ENCODE results near the gene IKBKE.

The IKBKE gene

DNA sequence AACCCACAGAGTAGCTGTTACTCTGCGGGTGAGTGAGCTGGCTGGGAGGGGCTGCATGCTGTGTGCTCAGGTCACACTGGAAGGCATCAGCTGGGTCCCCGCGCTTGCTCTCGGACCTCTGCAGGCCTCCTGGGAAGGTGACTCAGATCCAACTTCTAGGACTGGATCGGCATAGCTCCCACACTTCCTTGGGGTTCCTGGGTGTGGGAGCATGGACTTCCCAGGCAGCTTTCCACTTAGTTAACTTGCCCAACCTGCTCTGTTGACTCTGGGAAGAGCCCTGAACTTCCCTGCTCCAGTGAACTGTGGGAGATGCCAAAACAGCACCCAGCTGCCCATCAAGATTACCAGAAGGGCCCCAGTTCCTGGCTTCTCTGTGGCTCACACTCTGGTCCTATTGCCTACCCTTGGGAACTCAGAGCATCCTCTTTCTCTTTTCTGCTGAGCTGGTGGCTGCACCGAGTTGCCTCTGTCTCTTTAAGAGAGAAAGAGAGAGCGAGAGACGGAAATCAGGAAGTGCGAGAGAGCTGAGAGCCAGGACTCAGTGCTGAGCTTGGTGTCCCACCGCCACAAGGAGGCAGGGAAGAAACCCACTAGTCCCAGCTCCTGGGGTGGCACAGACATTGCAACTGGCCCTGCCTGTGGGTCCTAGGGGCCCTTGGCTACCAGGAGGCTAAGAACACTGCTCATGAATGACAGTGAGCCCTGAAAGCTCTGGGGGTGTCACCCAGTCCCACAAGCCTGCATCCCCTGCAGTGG is at the start of gene IKBKE:
Gene IKBKE, plus strand, starts transcription at position 544 of the 759 bp plus-strand sequence. CDS start 2,752 bp downstream, outside the sequence.
- peak within 1 kb of the TSS; percentile 54 for H3K27ac ChIP-seq (ENCODE audit: poor library complexity, severe bottlenecking)
- peaks cover 16% of the 10 kb centered on the region for H3K4me1 ChIP-seq (ENCODE audit: insufficient read depth, poor library complexity, severe bottlenecking)
- H3K9me3 ChIP-seq (ENCODE audit: severe bottlenecking), result no peaks in the 10 kb centered on the region
- ATAC-seq (ENCODE audit: low read depth) (peak; percentile 73), DNase-seq (ENCODE audit: low spot score) (no peak)
- H3K36me3 ChIP-seq (ENCODE audit: low read depth), result no peaks in the 10 kb centered on the region
- H3K27me3 ChIP-seq (ENCODE audit: insufficient read depth, poor library complexity, severe bottlenecking), result no peaks in the 10 kb centered on the region
- peak within 1 kb of the TSS; percentile 44 for H3K4me3 ChIP-seq (ENCODE audit: severe bottlenecking)
- no peak for TF ChIP-seq CTCF (IDR thresholded peaks at IDR 0.05; ENCODE audit: poor library complexity, severe bottlenecking)

DNA sequence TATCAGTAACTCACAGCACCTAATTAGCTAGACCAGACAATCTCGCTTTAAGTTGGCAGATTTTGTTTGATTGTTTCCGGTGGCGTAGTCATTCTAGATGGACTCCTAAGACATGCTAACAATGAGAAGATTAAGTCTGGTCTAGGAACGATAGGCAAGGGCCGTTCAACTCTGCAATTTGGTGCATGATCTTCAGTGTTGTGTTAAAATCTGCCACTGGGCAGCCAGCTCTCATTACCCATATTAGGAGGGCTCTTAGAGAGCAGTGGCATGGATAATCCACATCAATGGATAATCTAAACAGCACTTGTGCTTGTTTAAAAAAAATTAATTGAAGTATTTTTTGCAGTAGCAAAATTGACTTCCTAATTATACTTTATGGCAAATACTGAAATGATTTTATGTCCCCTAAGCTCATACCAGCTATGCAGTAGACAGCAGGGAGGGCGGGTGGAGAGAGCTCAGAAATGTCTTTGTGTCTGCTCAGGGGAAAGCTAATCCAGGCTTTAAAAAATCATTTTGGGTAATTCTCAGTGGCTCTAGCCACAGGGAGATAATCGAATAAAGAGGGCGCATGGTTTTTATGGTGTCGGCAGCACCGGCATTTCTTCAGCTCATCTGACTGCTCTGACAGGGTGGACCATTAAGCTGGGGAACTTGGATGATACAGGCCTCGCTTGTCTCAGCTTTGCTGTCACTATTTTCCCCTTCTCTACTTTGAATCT is 48.5 kb upstream of the IKBKE start:
- Histone ChIP-seq H3K27ac (ENCODE audit: poor library complexity, severe bottlenecking) (no peak overlapping the region), H3K27me3 (ENCODE audit: insufficient read depth, poor library complexity, severe bottlenecking) (no peaks in the 10 kb centered on the region), H3K4me1 (ENCODE audit: insufficient read depth, poor library complexity, severe bottlenecking) (peaks cover 14% of the 10 kb centered on the region), H3K36me3 (ENCODE audit: low read depth) (peaks cover 48% of the 10 kb centered on the region), H3K9me3 (ENCODE audit: severe bottlenecking) (no peaks in the 10 kb centered on the region), H3K4me3 (ENCODE audit: severe bottlenecking) (no peak overlapping the region)
- no peak for DNase-seq (ENCODE audit: low spot score)
- ATAC-seq (ENCODE audit: low read depth), result no peak
- no peak for TF ChIP-seq CTCF (IDR thresholded peaks at IDR 0.05; ENCODE audit: poor library complexity, severe bottlenecking)

DNA sequence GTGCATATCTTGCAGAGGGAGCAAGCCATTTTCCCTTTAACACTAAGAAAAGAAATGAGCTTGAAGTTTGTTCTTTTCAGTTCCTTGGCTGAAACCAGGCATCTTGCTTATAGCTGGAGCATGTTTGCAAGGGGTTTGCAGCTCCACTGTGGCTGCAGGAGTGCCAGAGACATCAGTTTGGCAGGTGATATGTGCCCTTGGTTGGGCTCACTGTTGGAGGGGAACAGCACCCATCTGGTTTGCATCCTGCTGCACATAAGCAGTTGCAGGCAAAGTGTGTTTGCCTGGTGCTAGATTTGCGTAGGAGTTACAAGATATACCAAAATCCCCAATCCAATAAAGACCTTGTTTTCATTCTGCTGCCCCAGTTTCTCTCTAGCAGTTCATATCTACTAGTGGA is 47.8 kb upstream of the IKBKE start:
- Histone ChIP-seq H3K36me3 (ENCODE audit: low read depth) (peaks cover 54% of the 10 kb centered on the region), H3K9me3 (ENCODE audit: severe bottlenecking) (no peaks in the 10 kb centered on the region), H3K27ac (ENCODE audit: poor library complexity, severe bottlenecking) (no peak overlapping the region), H3K4me1 (ENCODE audit: insufficient read depth, poor library complexity, severe bottlenecking) (peaks cover 14% of the 10 kb centered on the region), H3K27me3 (ENCODE audit: insufficient read depth, poor library complexity, severe bottlenecking) (no peaks in the 10 kb centered on the region), H3K4me3 (ENCODE audit: severe bottlenecking) (no peak overlapping the region)
- ATAC-seq (ENCODE audit: low read depth) (no peak), DNase-seq (ENCODE audit: low spot score) (no peak)
- no peak for TF ChIP-seq CTCF (IDR thresholded peaks at IDR 0.05; ENCODE audit: poor library complexity, severe bottlenecking)

DNA sequence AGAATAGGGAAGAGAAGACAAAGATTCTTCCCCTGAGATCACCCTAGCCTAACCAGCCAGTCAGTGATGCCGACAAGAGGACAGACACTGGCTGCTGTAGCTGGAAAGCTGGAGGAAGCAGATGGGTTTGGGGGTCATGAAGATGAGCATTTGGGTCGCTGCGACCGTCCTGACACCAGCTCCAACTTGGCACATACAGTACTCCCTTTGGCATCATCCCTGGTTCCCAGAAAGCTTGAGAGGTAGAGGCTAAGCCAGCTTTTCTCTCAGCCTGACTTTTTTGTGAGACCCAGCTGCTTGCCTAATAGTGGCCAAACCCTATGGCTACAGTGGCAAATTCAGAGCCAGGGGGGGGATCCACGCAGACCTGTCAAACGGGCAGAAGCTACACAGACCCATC is 43.0 kb upstream of the IKBKE start:
- H3K4me1 ChIP-seq (ENCODE audit: insufficient read depth, poor library complexity, severe bottlenecking), result peaks cover 10% of the 10 kb centered on the region
- peaks cover 40% of the 10 kb centered on the region for H3K36me3 ChIP-seq (ENCODE audit: low read depth)
- no peak overlapping the region for H3K27ac ChIP-seq (ENCODE audit: poor library complexity, severe bottlenecking)
- no peak for ATAC-seq (ENCODE audit: low read depth)
- no peak for DNase-seq (ENCODE audit: low spot score)
- no peak overlapping the region for H3K4me3 ChIP-seq (ENCODE audit: severe bottlenecking)
- no peaks in the 10 kb centered on the region for H3K9me3 ChIP-seq (ENCODE audit: severe bottlenecking)
- H3K27me3 ChIP-seq (ENCODE audit: insufficient read depth, poor library complexity, severe bottlenecking), result no peaks in the 10 kb centered on the region
- no peak for TF ChIP-seq CTCF (IDR thresholded peaks at IDR 0.05; ENCODE audit: poor library complexity, severe bottlenecking)
